ENCODE results near the gene PDE11A.
A peak's percentile ranks its signal among the peaks of the same experiment; 100 is the strongest.

PDE11A gene

GRCh38 chr2:177917169-177917568, 155.4 kb downstream of the PDE11A start:
- DNase-seq, result no peak

DNA sequence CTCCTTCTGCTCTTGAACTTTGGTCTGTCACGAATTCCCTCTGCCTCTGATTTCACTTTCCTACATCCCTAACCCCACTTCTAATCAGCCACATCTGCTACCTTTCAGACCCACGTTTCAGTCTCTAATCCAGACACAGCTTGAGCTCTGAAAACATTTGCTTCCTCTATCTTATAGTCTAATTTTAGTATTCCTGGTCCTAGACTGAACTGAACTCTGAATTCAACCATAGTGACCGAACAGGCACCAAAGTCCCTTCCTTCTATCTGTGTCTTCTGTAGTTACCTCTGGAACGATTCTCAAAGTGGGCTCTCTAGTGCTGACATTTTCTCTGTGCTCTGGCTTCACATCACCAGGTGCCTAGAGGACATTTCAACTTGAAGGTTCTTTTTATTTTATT, 156.2 kb downstream of the PDE11A start:
- no peak for DNase-seq

GRCh38 chr2:177914247-177914646, 158.3 kb downstream of the PDE11A start:
- no peak for DNase-seq

DNA sequence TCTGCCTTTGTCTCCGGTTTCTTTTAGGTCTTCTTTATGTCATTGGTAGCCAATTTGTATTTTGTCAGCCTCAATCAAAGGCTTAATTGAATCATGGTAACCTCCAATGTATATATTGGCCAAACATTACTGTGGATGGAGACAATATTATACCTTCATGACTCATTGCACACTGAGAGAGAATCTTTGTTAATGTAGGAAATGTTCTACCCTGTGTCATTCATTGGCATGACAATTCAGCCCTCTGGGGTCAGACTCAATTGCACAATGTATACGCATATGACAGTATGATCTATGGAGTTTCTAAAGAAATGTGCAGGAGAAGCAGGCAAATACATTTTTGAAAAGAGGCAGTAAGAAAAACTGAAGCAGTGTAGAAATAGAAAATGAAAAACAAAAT, 162.6 kb downstream of the PDE11A start:
- DNase-seq, result no peak

DNA sequence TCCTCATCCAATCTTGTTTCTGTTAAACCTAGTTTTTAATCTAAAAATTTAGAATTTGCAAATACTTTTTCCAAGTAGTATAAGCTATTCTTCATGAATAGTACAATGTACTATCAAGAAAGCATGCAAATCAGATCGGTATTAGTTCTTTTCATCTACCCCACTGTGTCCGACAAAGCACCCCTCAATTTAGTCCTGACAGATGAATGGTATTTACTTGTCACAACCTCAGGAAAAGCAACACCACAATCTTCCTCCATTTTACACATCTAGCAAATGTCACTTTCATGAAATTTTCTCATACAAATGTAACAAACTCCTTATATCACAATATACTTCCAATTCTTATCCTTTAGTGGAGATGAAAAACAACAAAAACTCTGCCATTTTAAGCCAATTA, 163.8 kb downstream of the PDE11A start:
- DNase-seq, result no peak

DNA sequence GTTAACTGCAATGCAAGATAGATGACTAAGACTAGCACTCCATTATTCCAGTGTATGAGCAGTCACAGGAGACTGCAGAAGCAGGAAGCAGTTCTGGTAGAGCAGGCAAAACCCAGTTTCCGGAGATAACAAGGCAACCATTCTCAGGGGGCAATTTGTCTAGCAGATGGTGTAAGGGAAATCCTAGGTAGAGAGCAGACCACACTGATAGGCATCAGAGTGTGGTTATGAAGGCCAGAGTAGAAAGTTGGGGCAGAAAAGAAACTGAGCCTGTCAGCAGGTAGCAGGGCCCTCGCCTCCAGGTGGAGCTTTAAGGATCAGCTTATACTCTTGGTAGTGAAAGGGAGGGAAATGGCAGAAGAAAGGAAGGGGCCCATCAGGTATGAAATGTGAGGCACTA, 164.4 kb downstream of the PDE11A start:
- no peak for DNase-seq

DNA sequence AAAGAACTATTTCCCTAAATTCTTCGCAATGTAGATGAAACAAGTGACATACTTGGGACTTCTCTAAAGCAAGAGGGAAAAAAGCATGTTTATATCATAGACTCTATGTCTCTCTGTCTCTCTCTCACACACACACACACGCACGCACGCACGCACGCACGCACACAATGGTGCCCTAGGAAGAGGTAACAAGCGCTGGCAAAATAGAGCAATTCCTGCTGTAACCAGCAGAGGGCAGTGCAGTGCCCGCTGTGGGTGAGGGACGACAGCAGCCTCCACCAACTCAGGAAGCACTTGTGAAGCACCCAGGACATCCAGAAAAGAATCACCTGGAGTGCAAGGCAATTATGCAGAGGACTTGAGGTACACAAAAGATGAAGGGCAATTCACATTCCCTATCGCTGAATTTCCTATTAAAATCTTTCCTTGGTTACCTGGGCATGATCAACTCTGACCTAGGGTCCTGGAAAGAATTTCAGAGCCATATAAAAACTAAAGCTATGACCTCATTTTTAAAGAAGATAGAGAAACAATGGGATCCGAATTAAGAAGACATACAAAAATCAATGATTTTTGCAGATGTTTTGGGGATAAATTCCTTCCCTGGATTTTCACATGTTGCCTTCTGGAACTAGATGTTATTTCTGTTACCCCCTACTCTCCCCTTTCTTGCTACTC, 166.4 kb downstream of the PDE11A start:
- DNase-seq, result peak; percentile 1 to 44 (median 8)

GRCh38 chr2:177905640-177906039, 166.9 kb downstream of the PDE11A start:
- DNase-seq, result no peak

DNA sequence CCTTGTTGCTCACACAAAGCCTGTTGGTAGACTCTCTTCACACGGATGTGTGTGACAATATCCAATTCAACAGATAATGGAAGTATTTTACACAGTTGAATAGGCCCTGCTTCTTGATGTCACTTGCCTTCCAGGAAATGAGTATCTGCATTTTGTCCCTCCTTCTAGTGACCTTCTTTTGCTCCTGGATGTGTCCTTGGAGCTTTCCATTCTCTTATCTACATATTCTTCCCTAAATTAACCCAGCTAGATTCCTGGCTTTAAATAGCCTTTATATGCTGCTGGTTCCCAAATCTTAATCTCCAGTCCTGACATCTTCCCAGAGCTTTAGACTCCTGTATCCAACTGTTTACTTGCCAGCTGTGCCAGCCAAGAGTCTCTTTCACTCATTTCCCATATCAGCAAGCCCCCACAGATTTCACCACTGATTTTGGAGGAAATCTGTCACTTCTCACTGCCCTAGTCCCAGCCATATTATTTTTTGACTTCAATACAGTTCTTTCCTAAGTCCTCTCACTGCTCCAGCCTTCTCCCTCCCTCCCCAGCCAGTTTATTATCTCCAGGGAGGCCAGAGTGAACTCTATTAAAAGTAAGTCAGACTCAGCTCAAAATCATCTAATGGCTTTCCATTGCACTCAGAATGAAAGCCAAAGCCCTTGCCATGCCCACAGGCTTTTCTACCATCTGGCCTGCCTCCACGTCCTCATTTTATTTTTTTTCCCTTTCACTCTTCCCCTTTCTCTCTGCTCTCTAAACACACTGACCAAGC, 170.0 kb downstream of the PDE11A start:
- DNase-seq, result no peak

GRCh38 chr2:177900082-177900481, 172.5 kb downstream of the PDE11A start:
- DNase-seq, result no peak

- no peak for DNase-seq
Measured at GRCh38 chr2:177897278-177897677, 175.3 kb downstream of the PDE11A start.

DNA sequence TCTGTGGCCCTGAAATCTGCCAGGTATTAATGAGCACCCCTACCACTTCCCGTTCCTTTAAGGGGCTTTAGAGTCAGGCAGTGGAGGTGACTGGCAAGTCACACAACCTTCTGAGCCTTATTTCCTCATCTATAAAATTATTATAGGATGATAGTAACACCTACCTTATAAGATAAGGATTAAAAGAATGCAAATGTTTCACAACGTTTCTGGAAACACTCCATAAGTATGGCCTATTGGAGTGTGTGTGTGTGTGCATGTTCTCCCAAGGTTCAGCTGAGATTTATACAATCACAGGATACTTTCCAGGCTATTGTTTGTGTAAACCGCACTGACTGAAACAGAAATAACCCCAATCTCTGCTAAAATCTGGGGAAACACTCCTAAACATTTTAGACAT, 176.0 kb downstream of the PDE11A start:
- DNase-seq, result no peak

DNA sequence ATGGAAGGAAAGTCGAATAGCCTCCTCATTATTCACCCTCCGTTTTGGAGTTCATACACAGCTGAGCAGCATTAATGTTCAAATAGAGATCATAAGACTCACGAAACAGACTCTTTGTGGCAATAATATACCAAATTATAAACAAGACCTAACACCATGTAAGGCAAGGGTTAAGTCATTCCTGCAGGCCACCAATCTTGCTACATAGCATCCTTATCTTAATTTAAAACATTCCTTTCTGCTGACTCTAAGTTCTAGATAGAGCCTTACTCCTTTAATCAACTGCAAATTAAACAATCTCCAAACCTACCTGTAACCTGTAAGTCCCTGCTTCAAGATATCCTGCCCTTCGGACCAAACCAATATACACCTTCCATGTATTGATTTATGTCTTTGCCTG, 178.0 kb downstream of the PDE11A start:
- DNase-seq, result no peak

GRCh38 chr2:177893880-177894279, 178.7 kb downstream of the PDE11A start:
- DNase-seq, result no peak

DNA sequence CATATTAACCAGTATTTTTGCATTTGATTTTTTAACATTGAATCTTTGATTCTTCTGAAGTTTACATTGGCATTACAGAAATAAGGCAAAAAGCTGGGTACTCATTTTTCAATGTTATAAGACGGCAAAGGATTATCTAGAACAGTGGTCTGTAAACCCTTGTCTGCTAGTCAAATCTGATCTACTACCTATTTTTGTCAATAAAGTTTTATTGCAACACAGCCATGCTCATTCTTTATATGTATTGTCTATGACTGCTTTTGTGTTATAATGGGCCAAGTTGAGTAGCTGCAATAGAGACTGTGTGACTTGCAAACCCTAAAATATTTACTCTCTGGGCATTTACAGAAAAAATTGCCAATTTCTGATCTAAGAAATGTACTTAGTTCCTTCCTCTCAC, 181.0 kb downstream of the PDE11A start:
- no peak for DNase-seq

DNA sequence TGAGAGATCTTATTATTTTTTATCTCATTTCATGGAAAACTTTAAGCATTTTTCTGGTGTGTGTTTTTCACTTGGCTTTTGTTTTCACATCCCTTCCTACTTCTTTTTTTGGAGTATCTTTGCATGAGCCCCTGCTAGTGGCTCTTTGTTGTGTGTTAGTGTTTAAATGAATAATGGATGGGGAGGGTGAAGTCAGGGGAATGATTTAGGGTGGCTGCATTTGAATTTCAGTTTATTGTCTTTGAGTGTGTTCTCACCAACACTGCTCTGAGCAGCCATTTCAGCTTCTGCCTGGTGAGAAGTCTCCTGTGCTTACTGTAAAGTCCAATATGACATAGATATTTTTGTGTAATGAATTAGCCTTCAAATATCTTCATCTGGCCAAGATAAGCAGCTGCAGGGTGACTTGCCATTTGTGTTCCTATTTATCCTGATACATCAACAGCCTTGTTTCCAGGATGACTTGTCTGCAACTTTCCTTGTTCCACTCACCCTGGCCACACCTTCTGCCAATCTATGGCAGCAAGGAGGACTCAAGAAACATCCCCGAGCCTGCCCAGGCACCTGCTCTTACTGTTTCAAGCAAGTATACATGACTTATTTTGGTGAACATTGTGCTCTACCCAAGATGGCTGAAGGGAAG, 182.6 kb downstream of the PDE11A start:
- DNase-seq, result no peak

DNA sequence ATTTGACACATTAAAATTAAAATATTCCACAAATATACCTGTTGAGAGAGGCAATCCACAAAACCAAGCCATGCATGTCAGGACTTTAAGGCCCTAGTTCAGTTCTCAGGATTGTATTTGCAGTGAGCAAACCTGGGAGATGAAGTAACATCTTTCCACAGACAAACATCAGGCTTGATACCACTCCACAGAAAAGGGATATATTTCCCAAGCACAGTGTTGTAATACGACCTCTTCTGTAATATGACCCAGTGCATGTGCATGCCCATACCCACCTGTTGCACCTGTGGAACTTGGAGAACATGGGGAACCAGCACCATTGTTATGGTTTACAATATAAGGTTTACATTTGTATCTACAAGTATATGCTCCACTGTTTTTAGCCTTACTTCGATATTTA, 184.0 kb downstream of the PDE11A start:
- DNase-seq, result no peak

DNA sequence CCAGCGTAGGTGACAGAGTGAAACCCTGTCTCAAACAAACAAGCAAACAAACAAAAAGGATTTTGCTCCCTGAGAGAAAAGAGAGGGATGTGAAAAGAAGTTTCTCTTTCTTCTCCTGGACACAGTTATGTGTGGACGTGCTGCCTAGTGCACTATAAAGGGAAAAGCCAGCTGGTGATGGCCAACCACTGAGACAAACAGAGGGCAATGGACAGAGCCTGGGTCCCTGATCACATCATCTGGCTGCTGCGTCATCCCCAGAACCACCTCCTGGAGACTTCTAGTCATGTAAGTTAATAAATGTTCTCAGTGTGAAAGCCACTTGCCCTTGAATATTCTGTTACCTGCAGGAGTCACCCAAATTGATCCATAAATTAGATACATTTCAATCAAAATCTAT, 184.9 kb downstream of the PDE11A start:
- no peak for DNase-seq

DNA sequence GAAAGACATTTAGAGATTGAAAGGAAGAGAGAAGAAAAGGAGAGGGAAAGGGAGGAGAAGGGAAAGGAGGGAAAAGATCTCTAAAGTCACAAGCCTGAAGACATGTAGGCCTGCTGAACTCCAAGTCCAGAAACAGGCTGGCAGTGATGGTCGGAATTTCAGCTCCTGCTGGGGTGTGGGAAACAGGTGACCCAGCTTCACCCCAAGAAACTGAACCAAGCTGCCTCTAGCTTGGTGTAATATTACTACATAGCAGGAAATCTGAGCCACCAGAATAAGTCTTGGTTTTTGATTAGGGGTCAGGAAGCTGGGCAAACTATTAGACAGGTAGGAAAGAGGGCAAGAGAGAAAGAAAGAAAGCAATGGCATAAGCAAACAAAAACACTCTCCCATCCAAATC, 185.8 kb downstream of the PDE11A start:
- DNase-seq, result no peak

- no peak for DNase-seq
Measured at GRCh38 chr2:177885828-177886466, 186.6 kb downstream of the PDE11A start.

- DNase-seq, result no peak
Measured at GRCh38 chr2:177883177-177883576, 189.4 kb downstream of the PDE11A start.

- no peak for DNase-seq
Measured at GRCh38 chr2:177882501-177882900, 190.1 kb downstream of the PDE11A start.

DNA sequence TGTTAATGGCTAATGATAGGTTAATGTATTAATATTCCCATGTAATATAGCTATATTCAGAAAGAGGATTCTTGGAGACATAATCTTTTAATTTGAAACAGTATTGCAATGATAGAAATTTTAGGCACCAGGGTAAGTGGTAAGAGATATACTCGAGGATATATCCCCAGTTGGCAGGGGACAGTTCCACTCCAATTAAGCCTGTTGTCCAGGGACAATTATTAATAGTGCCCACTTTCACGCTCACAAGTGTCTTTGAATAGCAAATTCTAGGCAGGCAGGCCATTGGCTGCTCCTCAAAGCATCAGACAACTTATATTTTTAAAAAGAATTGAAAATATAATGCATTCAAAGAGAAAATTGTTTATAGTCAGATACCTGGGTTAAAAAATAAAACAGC, 190.7 kb downstream of the PDE11A start:
- no peak for DNase-seq
